GM19043 (cell line): ENCODE results near the gene GALE.
"Not testable (repeated sequence)": the region's sequence is repeated elsewhere in the genome, so short reads cannot be mapped to it uniquely, and the experiment has no call there.

Source experiments
- ATAC-seq: cut with Tn5 transposase; IDR thresholded peaks from one replicate; pipeline ENCODE4 v1.9.1; 2021; ENCODE audit warnings: low read depth; ENCODE audit not compliant: unreplicated experiment

Gene GALE

DNA sequence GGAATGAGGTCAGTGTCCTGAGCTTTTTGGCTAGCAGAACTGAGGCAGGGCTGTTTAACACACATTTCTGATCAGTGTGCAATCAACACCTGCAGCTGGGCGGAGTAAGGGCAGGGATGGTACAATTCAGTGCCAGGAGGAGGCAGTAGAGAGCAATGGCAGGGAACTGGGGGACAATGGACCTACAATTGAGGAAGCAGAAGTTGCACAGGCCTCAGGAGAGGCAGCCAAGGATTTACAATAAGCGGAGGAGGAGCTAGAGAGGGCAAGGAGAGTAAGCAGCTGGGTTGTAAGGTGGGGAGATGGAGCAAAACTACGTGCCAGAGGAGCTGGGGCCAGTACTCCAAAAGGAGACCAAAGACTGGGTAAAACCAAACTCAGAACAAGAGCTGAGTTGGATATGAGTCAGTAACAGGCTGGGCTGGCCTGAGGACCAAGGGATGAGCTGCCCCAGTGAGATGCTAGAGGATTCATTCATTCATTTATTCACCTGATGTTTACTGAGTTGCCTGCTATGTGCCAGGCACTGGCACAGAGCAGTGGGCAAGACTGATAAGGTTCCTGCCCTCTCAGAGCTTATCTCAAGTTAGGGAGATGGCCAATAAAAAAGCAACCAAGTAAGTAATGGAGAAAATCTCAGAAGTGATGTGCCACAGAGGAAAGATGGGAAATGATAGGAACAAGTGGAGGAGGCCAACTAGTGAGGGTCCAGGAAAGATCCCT is 10.4 kb upstream of the GALE start:
- ATAC-seq: no peak

DNA sequence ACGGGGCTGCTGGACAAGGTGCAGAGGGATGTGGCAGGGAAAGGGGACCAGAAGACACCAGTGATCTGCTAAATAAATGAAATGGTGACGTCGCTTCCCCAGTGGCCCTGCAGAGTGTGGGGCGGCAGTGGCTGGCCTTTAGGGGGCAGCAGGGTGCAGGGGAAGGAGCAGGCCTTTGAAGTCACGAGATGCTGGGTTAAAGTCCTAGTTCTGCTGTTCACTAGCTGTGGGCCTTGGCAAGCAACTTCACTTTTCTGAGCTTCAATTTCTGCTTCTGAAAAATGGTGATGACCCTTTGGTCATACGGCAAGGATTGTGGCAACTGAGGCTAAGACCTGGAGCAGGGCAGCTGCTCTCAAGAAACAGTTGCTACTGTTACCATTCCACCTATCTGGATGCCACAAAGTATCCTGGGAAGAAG is 9.2 kb upstream of the GALE start:
- no peak for ATAC-seq

DNA sequence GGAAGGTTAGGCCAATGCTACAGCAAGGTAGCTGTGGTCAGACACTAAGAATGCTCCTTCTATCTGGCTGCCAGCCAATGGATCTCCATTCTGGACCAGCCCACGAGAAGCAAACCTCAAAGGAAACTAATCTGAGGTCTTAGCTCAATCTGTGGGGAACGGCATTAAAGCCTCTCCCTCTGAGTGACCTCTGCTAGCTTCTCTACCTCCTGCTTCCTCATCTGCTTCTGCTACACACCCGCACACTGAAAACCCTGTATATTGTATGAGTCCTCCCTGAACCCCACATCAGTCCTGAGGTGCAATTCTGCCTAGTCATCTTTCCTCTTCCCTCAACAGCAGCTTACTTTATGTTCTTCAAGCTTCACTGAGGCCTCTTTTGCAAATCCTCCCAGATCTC is 6.9 kb upstream of the GALE start:
- no peak for ATAC-seq

DNA sequence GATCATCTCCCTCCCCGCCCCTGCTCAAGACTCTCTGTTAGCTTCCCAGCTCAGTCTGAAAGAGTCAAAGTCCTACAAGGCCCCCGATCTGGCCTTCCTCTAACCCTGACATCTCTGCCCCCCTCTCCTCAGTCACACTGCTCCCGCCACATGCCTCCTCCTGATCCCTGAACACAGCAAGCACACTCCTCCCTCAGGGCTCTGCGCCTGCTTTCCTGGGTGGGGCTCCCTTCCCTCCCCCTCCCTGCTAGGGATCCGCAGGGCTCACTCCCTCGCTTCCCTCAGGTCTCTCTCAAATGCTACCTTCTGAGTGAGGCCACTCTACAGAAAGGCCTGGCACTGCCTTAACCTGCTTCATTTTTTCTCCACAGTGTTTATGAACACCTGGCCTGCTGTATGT is 5.7 kb upstream of the GALE start:
- no peak for ATAC-seq

DNA sequence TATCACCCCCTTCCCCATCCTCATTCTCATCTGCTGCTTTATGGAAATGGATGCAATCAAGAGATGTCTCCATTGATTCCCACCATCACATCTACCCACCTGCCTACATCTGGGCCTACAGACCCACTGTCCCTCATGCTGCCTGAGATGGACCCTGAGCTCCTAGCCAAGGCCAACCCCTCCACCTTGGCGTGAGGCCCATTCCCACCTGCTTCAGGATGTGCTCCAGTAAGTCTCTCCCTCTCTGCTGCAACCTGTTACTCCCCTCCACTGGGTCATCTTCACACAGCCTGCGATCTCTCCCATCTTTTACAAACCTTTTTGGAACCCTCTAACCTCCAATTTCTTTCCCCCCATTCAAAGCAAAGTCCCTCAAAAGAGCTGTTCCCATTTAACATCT is 4.5 kb upstream of the GALE start:
- ATAC-seq: no peak

DNA sequence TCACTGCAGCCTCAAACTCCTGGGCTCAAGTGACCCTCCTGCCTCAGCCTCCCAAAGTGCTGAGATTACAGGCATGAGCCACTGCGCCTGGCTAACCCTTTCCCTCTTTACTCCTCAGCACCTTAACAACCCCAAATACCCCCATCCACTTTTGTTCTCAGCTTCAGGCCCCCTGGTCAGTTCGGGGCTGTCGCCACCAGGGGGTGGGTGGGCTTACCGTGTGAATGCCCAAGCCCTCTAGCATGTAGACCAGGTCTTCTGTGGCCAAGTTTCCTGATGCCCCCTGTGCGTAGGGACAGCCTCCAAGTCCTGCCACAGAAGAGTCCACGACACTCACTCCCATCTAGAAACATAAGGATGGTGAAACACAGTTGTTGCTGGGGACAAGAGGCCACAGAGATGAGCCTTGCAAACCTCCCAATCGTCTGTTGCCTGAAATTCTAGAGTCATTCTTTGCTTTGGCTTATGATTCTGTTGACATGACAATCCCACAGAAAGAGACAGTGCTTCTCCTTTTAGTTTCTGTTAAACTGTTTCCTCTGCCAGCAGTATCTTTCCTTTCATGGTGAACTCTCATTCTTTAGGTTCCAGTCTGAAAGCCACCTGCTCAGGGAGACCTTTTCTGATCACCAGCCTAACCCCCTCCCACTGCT is 3.8 kb upstream of the GALE start:
- ATAC-seq: no peak

GRCh38 chr1:23803674-23804073 is 3.1 kb upstream of the GALE start:
- ATAC-seq: no peak

GRCh38 chr1:23802809-23803342 is 2.3 kb upstream of the GALE start:
- ATAC-seq: not testable (repeated sequence)

- ATAC-seq: no peak
Observed at GRCh38 chr1:23801876-23802275, 1.3 kb upstream of the GALE start.

GRCh38 chr1:23801338-23801748 is 789 bp upstream of the GALE start:
- ATAC-seq: no peak

GRCh38 chr1:23799570-23800399 is 769 bp downstream of the GALE start:
- no peak for ATAC-seq

- no peak for ATAC-seq
Observed at GRCh38 chr1:23799255-23799569, 1.3 kb downstream of the GALE start.

- ATAC-seq: no peak
Observed at GRCh38 chr1:23798662-23799142, 1.9 kb downstream of the GALE start.

DNA sequence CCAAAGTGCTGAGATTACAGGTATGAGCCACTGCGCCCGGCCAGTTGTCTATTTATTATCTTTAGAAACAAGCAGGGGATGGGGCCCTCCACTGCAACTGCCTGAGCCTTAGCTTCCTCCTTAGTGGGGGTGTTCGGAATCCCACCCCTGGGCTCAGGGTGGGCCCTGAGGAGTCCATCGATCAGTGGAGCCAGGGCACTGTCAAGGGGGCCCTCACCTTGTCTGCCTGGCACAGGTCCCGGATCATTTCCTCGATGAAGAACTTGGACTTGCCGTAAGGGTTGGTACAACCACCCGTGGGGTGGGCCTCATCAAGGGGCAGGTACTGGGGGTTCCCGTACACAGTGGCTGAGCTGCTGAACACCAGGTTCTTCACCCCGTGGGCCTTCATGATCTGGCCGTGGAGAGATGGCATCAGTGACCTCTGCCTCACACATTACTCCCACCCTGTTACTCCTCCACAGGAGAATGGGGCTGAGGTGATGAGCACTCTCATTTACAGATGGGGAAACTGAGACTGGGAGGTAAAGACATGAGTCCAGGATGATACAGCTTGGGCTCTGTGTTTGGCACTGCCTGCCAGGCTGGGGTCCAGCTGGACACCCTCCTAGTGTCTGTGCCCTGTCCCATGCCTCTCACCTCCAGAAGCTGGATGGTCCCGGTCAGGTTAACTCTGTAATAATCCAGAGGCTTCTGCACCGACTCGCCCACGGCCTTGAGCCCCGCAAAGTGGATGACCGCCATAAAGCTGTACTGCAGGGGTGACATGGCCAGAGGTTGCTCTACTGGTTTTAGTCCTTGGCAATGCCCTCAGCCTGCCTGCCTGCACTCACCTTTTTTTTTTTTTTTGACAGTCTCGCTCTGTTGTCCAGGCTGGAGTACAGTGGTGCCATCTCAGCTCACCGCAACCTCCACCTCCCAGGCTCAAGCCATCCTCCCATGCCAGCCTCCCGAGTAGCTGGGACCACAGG is 2.8 kb downstream of the GALE start:
- no peak for ATAC-seq

GRCh38 chr1:23796466-23797271 is 3.9 kb downstream of the GALE start:
- no peak for ATAC-seq

GRCh38 chr1:23795676-23796465 is 4.7 kb downstream of the GALE start:
- ATAC-seq: no peak

- ATAC-seq: not testable (repeated sequence)
Observed at GRCh38 chr1:23794732-23795182, 5.8 kb downstream of the GALE start.
